G401 (cell line): ENCODE data around the gene CSTPP1. TPM values are rescaled to one million over a fixed set of nuclear protein-coding genes. Genes with fewer than 3 reads are reported as not detected.
"Not testable (repeated sequence)": the region's sequence is repeated elsewhere in the genome, so short reads cannot be mapped to it uniquely, and the experiment has no call there.

Experiments
- DNase-seq: peaks from one replicate; pipeline ENCODE4 v3.0.0-alpha.2; 2015; ENCODE audit warnings: low spot score
- in situ Hi-C: cut with HindIII; loops from 2 replicates; pipeline ENCODE4 v1.10.0; 2016; ENCODE audit warnings: low sequenced_read_pairs, mixed read lengths
- total RNA-seq: library from RNA; depleted of rRNA; stranded (reverse); fragments of >200 nt; shearing (Covaris generic); gene quantifications from 2 replicates; pipeline ENCODE4 v1.2.3, GENCODE V29; 2014

Gene CSTPP1
- total RNA-seq, 1 experiment from 2014 or later: 19.3 TPM

GRCh38 chr11:47180006-47180787 lies 243.6 kb downstream of the CSTPP1 start:
- no peak for DNase-seq
- in situ Hi-C loops: loop anchor here (5.0 kb wide), 1 partner anchor 52 kb away; no protein-coding TSS in a partner anchor

- DNase-seq: no peak
- in situ Hi-C loops: loop anchor here (5.0 kb wide), 1 partner anchor 51 kb away; no protein-coding TSS in a partner anchor
These were observed 244.7 kb downstream of the CSTPP1 start for GRCh38 chr11:47181271-47181670.

GRCh38 chr11:47182380-47182779 lies 245.8 kb downstream of the CSTPP1 start:
- in situ Hi-C loops: loop anchor here (5.0 kb wide), 1 partner anchor 50 kb away; no protein-coding TSS in a partner anchor

GRCh38 chr11:47183031-47183856 lies 246.7 kb downstream of the CSTPP1 start:
- DNase-seq: no peak
- in situ Hi-C loops: loop anchor here (5.0 kb wide), 1 partner anchor 49 kb away; no protein-coding TSS in a partner anchor

More at GRCh38 chr11:47182380-47182779, 245.8 kb downstream of the CSTPP1 start:
- DNase-seq: no peak

- DNase-seq: no peak
- in situ Hi-C loops: loop anchor here (5.0 kb wide), 1 partner anchor 48 kb away; no protein-coding TSS in a partner anchor
These were observed 247.4 kb downstream of the CSTPP1 start for GRCh38 chr11:47183969-47184368.

GRCh38 chr11:47184711-47185304 lies 248.2 kb downstream of the CSTPP1 start:
- in situ Hi-C loops: loop anchor here (5.0 kb wide), 1 partner anchor 47 kb away; no protein-coding TSS in a partner anchor
- DNase-seq: peak; percentile 57

- peak; percentile 61 for DNase-seq
- in situ Hi-C loops: no loop called here
These were observed 248.9 kb downstream of the CSTPP1 start for GRCh38 chr11:47185305-47186075.

- DNase-seq: peak; percentile 30
- in situ Hi-C loops: no loop called here
These were observed 249.6 kb downstream of the CSTPP1 start, which contains the start of gene PACSIN3 for GRCh38 chr11:47186076-47186699. TSS of gene PACSIN3 (minus strand) at chr11:47186434. CDS start at chr11:47182727, 3,707 bp downstream.

- in situ Hi-C loops: no loop called here
- peak; percentile 93 for DNase-seq
These were observed 250.4 kb downstream of the CSTPP1 start for GRCh38 chr11:47186700-47187695.

- in situ Hi-C loops: no loop called here
- DNase-seq: peak; percentile 56
These were observed 251.2 kb downstream of the CSTPP1 start for GRCh38 chr11:47187723-47188122.

- in situ Hi-C loops: no loop called here
- DNase-seq: no peak
These were observed 251.7 kb downstream of the CSTPP1 start for GRCh38 chr11:47188259-47188658.

GRCh38 chr11:47189100-47189834 lies 252.7 kb downstream of the CSTPP1 start:
- DNase-seq: peak; percentile 37
- in situ Hi-C loops: no loop called here

GRCh38 chr11:47191137-47191536 lies 254.6 kb downstream of the CSTPP1 start:
- DNase-seq, in situ Hi-C loops: not testable (repeated sequence)

GRCh38 chr11:47192111-47192510 lies 255.6 kb downstream of the CSTPP1 start:
- in situ Hi-C loops: no loop called here
- no peak for DNase-seq

GRCh38 chr11:47198161-47198560 lies 261.6 kb downstream of the CSTPP1 start:
- in situ Hi-C loops, DNase-seq: not testable (repeated sequence)

- in situ Hi-C loops: no loop called here
- no peak for DNase-seq
These were observed 264.5 kb downstream of the CSTPP1 start for GRCh38 chr11:47201015-47201414.
